GM18858 (cell line): Measurements from ENCODE around the gene TCFL5.

Experiments
- ATAC-seq: cut with Tn5 transposase; IDR thresholded peaks from one replicate; pipeline ENCODE4 v1.9.1; 2021; ENCODE audit not compliant: unreplicated experiment

The TCFL5 gene

DNA sequence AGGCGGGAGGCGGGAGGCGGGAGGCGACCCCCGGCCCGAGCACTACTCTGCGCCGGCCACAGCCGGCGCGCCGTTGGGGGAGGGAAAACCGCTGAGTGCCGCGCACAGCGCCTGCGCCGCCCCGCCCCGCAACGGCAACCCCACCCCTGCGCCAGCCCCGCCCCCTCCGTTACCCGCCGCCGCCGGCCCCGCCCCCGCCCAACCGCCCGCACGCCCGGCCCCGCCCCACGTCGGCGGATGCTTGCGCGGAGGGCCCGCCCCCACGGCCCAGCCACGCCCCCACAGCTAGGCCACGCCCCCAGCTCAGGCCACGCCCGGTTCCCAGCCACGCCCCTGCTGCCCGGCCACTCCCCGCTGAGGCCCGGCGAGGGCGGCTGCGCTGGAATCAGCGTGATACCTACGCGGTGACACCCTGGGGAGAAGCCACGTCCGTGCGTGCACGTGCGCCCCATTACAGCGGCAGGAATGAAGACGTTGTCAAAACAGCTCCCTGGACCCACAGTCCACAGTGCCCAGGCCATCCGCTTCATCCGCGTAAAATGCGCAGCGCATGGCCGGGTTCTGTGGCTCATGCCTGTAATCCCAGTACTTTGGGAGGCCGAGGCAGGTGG, at the start of gene TCFL5:
TSS of gene TCFL5 (minus strand) at position 97 of the 611 bp plus-strand sequence. CDS start 152 bp downstream, outside the sequence.
- no peak for ATAC-seq

DNA sequence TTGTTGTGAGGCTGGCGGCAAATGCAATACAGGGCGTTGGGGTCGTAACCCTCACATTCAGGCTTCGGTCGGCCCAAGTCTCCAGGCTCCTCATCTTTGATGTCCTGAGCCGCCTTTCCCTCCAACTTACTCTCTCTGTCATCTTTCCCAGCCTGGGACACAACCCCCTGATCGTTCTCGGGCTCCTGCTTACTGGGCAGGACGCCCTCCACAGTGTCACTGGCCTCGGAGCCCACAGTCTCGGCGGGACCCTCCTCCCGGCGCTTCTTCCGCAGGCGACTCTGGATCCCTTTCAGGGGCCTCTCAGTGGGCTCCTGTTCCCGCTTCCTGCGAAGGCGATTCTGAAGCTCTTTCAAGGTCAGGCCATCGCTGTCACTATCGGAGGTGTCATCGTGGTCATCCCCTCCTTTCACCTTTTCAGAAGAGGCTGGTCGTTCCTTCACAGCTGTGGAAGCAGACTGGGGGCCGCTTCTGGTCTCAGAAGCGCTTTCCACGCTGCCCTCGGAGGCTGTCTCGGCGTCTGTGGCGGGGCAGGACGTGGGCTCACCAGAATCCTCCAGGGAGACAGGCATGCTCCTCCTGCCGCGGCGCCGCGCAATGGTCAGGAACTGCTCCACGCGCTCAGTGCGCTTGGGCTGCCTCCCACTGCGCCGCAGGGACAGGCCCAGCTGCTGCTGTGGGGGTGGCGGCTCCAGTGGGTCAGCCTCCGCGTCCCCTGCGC, 49.3 kb upstream of the TCFL5 start:
- no peak for ATAC-seq

DNA sequence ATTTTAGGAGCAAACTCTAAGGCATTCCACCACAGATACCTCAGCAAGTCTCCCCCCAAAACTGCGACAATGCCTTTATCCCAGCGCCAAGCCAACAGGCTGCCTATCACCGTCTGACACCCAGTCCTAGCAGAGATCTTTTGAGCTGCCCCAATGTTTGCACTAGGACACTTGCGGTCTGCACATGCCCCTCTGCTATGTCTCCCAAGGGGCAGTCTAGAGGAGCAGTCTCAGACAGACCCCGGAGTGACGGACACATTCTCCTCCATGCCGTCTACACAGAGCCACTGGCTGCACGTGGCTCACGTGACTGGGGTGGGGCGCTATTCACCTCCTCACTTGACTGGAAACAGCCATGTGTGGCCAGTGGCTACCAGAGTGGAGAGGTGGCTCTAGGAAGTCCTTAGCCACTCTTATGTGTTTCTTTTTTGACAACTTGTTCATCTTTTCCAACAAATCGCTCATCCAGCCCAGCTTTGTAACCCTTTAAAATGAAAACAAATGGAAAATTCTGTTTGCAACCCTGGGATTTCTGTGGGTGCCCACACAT, 48.7 kb upstream of the TCFL5 start:
- ATAC-seq = no peak

DNA sequence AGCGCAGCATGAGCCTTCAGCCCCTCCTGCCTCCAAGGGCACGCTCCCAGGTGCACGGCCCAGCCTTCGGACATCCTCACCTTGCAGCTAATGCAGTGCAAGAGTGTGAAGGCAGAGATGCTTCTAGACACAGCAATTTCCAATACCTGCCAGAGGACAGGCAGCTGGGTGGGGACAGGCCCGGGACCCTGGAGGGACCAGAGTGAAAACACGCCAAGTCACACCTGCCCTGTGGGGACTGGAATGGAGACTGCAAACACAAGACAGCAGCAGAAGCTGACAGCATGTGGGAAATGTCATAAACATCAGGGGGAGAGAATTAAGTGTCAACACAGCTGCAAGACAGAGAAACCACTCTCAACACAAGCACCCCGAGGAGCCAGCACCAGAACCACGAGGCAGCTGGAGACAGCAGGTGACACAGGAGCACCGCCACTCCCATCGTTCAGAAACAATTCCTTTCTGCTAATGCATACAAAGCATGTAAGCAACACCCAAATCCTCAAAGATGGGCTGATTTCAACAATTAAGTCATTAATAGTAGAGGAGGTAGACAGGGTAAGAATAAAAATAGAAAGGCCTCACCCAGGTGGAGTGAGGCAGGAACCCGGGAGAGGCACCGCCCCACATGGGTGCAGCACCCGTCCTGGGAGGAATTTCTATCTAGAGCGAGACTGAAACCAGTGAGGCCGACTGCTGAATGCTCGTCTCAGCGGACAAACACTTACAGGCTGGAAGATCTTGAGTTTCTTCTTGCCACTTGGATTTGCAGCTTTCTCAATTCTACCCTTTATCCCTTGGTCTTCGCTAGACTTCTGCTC, 47.6 kb upstream of the TCFL5 start:
- ATAC-seq = no peak

DNA sequence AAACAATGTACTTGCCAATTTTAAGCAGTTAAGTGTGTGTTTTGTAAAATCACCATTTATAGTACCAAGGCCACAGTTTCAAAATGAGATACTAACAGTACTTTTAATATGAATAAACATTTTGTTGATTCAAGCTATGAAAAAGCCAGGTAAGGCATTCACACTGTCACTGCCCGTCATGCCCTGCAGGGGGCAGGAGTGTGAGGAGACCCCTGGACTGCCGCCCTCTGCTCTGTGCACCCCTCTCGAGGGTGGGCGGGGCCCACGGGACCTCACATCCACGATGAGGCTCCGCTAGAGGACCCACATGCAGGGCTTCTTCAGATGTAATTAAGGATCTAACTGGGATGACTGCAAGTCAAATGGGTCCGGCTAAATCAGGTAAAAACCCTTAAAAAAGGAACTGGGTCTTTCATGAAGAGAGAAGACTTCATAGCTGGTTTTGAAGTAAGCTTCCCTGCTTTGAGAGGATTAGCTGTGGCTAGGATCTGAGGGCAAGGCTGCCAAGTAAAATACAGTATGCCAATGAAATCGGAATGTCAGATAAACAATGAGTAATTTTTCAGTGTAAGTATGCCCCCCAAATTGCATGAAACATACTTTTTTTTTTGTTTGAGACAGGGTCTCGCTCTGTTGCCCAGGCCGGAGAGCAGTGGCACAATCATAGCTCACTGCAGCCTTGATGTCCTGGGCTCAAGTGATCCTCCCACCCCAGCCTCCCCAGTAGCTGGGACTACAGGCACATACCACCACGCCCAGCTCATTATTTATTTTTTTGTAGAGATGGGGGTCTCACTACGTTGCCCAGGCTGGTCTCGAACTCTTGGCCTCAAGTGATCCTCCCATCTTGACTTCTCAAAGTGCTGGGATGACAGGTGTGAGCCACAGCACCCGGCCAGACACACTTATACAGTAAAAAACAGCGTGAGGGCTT, 46.0 kb upstream of the TCFL5 start:
- no peak for ATAC-seq

DNA sequence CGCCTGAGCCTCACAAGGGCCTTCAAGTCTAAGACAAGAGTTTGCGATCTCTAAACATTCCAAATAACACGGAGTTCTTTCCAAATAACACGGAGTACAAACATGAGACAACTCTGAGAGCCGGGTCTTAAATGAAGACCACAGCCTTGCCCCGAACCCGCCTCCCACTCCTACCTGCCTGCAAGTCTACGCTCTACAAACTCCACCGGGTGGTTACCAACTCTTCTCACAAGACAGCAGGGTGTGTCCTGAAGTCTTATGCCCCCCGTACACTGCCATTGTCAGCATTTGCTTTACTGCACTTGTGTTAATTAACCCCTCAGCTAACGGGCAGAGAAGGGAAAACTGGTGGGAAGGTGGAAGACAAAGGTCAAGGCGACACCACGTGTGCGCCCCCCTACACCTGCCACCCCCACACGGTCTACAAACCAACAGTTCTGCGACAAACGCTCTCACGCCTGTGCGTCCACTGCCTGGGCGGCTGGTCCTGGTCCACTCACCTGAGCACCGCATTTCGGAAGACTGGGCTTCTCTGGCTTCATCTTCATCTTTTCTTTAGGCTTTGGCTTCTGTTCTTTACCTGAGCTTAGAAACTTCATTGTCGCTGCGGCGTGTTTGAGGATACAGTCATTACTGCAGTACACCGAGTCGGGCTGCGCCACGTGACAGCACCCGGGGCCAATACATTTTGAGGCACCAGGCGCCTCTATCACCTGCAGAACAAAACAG, 45.2 kb upstream of the TCFL5 start:
- ATAC-seq = no peak

DNA sequence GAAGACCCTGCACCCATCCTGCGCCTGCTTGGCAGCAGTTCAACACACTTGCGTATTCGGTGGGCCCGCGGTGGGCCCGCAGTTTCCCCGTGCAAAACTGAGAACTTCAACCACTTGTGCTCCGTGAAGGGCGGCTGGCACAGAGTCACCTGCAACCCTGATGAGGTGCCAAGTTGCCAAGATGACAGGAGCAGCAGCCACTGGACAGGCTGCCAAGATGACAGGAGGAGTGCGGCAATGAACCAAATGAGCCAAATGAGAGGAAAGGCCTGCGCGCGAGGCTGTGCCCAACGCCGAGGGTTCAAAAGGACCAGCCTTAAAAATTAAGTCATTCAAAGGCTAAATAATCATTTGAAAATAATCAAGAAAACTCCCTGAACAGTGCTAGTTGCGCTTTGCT, 44.6 kb upstream of the TCFL5 start:
- no peak for ATAC-seq

DNA sequence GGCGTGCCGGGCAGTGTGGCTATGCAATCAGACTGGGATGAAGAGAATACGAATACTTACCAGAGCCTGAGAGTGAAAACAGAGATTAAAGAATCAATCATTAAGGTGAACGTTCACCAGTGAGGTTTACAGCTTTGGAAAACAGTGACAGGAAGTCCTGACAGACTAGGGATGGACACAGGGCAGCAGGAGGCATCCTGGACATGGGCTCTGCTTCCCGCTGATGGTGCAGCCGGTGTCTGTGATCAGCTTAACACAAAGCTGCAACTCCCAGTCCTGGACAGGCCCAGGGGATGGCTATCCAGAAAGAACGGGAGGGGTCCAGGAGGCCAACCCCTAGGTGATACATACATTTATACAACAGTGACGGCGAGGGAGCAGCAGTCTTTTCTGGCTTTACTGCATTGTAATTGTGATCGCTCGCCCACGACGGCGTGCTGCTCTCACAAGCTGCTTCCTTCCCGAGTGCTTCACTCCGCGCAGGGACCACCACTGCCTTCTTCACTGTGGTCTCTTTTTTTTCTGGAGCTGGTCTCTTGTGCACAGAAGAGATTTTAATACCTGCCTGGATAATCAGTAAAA, 44.0 kb upstream of the TCFL5 start:
- ATAC-seq = no peak

DNA sequence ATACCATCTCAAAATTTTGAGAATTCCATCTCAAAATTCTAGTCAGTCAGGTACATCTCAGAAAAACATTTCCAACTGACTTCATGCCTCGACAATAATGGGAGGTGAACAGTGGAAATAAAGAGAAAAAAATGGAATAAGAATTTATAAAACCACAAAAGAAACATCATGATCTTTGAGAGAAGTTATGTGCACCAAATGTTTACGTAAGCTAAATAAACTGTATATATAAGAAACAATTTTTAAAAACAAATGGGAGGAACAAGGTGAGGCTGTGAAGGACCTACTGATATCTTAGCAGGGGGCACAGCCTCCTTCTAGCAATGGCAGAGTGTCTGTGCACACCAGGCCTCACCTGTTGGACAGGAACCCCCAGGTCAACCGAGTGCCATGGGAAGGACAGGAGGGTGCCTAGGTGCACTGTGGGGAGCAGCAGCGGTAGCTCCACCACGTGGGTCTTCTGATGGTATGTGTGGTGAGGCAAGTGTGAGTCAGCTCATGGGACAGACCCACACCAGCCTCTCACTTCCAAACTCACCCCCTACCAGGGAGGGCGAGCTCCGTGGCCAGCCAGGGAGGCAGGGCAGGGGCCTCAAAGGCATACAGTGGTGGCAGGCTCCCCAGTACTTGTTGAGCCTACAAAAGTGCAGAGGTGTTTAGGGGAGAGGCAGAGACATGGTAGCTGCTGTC, 41.4 kb upstream of the TCFL5 start:
- ATAC-seq = no peak

DNA sequence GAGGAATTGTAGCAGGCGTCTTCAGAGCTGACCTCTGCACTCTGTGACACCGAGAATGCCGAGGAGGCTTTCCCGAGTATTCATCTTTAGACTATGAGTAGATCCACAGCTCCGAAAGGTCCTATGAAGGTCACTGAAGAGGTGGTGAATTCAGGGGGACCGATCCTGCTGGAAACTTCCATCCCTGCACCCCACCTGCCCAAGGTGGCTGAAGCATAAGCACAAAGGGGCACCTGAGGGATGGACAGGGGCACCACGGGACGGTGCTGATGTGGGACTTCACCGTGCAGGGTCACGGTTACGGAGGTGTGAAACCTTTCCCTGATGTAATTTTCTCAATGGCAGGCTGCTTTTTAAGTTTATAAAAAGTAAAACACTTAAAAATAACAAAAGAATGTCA, 40.3 kb upstream of the TCFL5 start:
- ATAC-seq = no peak

DNA sequence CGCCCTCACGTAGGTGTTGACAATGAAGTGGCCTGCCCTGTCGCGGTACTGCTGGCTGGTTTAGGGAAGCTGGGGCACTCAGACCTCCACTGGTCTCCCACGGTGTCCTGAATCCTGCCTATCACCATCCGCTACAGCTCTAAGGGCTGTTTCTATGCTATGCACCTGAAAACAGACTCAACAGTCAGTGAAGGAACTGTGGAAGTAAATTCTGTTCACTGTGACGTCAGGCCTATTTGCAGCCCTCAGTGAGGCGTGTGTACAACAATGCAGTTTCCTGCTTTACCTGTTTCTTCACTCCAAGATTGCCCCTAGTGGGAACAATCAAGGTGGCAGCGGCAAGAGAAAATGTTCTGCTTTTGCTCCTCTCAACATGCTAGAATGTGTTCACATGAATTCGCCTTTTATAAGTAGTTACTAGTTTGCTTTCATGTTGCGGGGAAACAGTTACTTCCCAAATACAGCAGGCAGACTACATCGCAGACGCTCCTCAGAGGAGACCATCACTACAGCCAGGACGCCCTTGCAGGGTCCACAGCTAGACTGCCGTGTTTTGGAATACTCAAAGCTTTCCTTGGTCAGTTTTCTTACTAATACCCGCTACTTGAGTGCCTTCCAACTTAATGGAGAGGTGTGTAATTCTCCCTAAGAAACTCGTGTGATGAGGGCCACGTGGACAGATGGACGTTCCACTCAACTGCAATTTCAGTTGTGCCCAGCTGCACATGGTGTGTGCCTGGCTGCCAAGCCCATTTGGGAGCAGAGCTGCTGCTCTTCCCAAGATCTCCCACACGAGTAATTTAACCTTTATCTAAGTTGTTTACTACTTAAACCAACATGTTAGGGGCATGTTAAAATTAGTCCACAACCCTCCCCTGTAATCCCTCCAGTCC, 39.3 kb upstream of the TCFL5 start:
- no peak for ATAC-seq

DNA sequence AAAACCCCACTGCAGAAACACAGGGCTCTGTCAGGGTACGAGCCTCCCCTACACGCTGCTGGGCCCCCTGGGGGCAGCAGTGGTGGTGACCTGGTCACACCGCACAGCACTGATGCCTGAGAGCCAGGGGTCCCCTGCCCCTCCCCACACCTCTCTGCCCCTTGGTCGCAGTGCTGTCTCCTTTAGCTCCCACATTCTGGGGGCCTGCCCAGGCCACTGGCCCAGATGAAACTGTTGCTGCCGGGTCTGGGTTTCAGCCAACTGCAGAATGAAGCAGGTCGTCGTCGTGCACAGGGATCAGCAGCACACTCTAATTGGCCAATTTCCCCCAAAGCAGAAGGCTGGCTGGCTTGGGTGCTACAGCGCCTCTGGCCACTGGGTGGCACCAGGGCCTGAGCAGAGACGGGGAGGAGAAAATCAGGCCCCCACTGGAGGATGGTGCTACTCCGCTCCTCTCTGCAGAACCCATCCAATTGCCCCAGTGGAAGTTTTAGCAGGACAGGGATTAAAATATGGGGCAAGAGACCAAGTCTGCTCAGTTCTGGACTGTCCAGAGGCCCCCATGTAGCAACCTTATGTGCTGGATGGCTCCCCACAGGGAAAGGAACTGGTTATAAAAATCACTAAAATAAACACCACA, 38.5 kb upstream of the TCFL5 start:
- no peak for ATAC-seq

DNA sequence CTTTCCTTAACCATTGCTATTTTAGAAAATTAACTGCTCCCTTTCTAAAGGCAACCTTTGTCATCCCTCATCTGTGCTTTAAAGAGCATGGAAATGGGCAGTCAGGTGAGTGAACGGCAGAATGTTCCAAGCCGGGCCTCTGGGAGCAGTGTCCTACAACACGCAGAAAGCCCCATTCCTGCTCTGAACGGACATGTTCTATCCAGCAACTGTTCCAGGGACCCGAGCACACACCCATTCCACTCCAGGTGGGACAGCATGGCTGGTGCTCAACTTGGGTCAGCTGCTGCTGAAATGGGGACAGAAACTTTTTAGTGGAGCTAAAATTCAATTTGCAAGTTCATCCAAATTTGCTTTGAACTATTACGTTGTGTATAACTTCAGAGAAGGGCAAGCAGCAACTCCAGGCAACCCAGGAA, 38.0 kb upstream of the TCFL5 start:
- no peak for ATAC-seq

DNA sequence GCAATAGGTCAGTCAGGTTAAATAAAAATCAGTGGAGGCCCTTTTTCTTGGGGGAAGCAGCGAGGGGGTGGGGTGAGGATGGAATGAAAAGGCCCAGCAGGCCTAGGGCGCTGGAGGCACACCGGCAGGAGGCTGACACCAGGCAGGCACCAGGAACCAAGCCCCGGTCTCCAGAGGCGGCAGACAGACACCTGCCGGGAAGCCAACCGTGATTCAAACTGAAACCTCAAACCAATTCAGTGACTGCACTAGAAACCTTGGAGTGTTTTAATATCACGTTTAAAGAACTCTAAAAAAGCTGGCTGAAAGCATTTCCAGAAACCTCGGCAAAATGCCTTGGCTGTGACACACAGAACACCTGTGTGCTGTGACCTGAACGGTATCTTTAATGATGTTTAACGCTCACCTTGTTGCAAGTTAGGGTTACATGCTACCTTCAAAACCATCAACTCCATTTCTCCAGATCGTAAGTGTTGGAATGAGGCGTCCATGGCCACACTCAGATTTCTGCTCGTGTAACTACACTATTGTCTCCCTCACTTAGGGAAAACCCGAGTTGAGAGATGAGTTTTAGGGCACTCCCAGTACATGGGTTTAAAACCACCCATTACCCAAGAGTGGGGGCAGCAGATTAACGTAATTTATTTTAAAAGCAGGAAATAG, 37.5 kb upstream of the TCFL5 start:
- ATAC-seq = no peak

DNA sequence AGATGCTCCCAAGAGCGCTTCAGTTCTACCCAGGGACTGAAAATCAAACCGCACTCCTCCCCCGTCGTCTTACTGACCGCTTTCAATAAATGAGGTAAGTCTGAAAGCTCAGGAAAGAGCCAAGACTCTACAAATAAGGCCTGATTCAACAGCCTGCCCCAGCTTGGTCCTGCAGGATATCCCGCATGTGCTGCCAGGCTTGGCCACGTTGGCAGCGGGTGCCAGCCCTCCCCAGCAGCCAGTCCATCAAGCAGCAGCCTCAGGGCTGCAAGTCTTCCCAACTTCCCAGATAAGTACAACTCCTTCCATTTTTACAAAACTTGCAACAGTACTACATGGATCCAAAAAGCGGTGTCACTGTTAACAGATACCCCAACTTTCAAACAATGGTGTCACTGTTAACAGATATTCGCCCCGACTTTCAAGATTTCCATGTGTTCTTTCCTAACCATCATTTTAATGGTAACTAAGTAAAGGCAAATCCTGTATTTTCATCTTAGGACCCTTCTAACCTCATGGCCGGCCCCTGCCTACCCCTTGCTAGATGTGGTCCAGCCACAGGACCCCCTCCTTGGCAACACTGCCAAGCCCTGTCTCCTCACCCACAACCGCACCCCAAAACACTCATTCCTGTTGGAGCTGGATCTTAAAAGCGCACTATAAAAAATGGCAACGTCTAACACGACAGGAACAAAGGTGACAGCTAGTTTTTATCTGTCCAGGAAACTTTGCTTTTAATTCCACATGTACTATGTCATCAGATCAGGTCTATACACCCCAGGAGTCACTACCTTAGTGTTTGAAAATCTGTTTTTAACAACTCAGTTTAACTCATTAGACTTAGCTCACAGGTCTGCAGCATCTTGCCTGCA, 36.7 kb upstream of the TCFL5 start:
- no peak for ATAC-seq

DNA sequence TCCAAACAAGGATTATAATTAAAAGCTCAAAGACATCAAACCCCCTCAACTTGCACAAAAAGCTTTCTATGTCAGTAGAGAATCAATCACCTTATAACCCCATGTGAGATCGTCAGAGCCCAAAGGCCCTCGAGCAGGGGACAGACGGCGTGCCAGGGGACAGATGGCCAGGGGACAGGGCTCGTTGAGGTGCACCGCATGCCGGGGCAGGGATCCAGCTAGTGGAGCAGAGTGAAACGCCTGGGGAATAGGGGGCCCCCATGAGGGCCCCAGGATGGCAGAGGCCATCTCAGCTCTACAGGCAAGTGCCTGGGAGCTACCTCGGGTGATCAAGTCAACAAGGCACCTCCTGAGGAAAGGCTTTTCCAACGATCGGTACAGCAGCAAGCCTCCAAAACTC, 36.0 kb upstream of the TCFL5 start:
- ATAC-seq = no peak
